Activated CD8-positive, alpha-beta memory T cell treated with anti-CD3 and anti-CD28 coated beads for 48 hours (primary cell): ENCODE data around the gene CHN2.

ENCODE experiments used
- DNase-seq, 3 experiments: peaks; one replicate each; pipeline ENCODE4 v3.0.0-alpha.2; 2020; ENCODE audit warnings: low read depth in 2 of 3, low spot score in 2 of 3

CHN2 gene

GRCh38 chr7:29424984-29425309, 230.4 kb downstream of the CHN2 start:
- DNase-seq = no peak

DNA sequence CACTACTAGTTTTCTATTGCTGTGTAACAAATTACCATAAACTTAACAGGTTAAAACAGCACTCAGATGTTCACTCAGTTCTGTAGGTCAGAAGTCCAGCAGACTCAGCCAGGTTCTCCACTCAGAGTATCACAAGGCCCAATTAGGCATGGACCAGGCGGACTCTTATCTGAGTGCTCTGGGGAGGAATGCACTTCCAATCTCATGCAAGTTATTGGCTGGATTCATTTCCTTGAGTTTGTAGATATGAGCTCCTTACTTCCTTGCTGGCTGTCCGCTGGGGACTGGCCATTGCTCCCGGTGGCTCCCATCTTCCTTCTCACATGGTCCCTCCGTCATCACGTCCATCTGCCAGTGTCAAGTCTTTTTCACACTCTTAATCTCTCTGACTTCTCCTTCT, 232.0 kb downstream of the CHN2 start:
- DNase-seq = no peak

DNA sequence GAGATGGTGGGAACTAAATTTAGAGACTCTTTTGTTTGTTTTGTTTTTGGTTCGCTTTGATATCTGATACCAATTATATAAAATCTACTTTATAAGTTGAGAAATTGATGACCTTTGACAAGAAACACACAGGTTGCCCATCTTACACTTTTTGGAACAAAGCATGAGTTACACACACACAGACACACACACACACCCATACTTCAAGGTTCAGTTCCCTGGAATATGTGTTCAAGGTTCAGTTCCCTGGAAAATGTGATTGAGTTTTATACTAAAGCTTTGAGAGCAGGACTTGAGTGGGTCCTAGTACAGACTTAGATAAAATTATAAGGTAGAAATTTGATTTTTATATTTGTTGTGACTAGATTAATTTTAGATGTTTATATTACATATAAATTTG, 234.8 kb downstream of the CHN2 start:
- no peak for DNase-seq

DNA sequence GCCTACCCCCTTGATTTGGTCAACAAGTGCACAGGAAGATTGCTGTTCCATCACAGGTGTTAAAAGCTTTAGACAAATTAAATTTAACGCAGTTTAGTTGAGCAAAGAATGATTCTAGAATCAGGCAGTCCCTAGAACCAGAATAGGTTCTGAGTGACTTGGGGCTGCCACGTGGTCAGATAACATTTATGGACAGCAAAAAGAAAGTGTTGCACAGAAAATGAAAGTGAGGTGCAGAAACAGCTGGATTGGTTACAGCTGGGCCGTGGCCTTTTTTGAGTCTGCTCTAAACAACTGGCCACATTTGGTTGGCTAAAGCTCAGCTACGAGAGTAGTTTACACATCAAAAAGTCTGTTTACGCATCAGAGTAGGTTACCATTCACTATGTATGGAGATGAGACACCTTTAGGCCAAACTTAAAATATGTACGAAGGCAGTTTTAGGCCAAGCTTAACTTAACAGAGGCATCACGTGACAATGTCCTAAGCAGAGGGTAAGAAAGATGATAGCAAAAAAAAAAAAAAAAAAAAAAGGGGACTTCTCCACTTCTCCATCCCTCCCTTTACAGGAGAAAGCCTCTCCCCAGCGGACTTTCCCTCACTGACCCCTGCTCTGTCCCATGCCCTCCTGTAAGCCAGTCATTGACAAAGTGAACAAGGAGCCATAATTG, 235.8 kb downstream of the CHN2 start:
- no peak for DNase-seq

GRCh38 chr7:29431686-29432085, 237.1 kb downstream of the CHN2 start:
- DNase-seq = no peak

DNA sequence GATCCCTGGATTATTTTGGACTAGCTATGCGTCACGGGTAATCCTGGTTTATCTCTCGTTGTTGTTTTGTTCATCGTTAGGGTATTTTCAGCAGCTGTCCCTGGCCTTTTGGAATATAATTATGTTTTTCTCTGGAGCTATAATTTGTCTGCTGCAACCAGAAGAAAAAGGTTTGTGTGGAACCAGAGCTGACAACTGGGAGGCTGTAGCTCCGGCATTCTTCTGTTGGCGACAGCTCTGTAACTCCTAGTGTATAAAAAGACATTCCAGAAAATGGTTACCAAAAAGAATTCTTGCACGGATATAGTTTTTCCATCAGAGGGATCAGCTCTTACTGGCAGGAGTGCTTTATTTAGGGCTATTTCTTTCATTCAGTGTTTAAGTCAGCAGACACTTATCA, 238.1 kb downstream of the CHN2 start:
- DNase-seq = no peak

DNA sequence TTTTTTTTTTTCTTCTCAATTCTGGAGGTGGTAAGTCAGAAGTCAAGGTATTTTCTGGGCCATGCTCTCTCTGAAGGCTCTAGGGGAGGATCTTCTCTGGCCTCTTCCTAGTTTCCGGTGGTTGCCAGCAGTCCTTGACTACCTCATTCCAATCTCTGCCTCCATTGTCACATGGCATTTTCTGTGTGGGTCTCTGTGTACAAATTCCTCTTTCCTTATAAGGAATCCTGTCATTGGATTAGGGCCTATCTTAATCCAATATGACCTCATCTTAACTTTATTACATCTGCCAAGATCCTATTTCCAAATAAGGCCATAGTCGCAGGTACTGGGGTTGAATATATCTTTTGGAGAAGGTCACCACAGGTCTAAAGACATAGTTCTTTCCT, 239.8 kb downstream of the CHN2 start:
- DNase-seq = no peak

DNA sequence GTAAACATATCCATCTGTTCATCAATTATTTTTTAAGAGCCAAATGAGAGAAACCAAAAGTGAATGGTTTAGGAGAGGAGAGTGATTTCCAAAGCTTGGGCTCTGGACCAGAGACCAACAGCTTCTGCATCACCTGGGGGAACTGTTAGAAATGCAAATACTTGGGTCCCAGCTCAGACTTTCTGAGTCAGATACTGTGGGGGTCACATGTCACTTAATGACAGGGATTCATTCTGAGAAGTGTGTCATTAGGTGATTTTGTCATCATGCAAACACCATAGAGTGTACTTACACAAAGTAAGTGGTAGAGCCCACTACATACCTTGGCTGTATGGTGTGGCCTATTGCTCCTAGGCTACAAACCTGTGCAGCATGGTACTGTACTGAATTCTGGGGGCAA, 240.6 kb downstream of the CHN2 start:
- no peak for DNase-seq

GRCh38 chr7:29435902-29436301, 241.3 kb downstream of the CHN2 start:
- no peak for DNase-seq

DNA sequence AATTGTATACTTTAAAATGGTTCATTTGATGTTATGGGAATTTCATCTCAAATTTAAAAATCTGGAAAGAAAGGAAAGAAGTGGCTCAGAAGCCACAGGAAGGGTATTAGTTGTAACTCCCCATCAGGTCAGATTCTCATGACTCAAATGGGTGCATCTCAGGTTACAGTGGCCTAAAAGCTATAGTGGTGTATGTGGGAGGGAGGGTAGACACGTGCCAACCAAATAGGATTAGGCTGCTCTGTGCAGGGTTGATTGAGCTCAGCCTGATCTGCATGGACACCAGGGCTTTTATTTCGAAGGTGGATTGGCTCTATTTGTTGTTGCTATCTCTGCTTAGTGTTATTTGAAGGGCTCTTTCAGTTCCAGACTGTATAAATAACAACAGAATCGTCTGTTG, 247.6 kb downstream of the CHN2 start:
- DNase-seq = no peak

DNA sequence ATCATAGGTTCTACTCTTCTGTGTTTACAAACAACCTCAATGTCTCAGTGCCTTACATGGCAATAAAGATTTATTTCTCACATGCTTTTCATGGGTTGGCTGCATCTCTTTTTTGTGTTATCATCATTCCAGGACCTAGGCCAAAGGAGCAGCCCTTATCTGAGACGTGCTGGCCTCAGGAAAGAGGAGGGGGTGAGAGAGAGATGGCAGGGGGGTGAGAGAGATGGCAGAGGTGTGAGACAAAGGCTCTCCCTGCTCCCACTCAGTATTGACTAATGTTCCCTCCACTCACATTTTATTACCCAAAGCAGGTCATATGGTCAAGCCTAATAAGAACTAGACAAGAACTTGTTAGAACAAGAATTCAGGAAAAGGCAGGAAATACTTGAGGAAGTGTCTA, 249.0 kb downstream of the CHN2 start:
- no peak for DNase-seq

- no peak for DNase-seq
These were observed 249.7 kb downstream of the CHN2 start for GRCh38 chr7:29444267-29444666.

DNA sequence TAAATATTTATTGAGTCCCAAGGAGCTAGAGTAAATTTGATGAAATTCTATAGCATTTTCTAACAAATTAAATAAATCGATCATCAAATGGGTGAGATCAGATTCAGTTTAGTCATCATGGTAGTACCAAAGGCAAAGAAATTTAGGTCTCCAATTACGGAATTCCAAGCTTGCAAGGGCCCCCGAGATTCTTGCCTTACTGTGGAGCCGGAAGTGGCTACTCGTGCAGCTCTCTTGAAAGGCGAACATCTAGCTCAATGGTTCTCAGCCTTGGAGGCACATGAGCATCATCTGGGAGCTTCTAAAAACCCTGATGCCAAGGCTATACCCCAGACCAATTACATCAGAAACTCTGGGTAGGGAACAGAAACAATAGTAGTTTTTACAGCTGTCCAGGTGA, 251.2 kb downstream of the CHN2 start:
- DNase-seq = no peak

DNA sequence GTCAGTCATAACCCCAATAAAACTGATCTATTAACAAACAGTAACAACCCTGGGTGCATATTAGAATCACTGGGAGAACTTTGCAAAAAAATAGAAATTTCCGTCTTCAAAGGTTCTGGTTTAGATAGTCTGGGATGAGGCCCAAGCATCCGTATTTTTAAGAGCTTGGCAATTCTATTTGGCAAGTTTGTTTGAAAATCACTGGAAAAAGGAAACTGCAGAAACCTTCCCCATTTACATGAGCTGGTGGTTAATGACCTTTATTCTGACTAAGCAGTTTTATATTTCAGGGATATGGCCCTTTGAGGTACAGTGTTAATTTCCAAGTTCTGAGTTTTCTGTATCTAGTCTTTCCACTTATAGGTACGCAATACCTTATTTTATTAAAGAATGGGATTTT, 253.3 kb downstream of the CHN2 start:
- DNase-seq = no peak

GRCh38 chr7:29449569-29450260, 255.1 kb downstream of the CHN2 start:
- no peak for DNase-seq

GRCh38 chr7:29453021-29453420, 258.4 kb downstream of the CHN2 start:
- no peak for DNase-seq

GRCh38 chr7:29454464-29454863, 259.9 kb downstream of the CHN2 start:
- no peak for DNase-seq

- no peak for DNase-seq
These were observed 260.4 kb downstream of the CHN2 start for GRCh38 chr7:29454899-29455451.

GRCh38 chr7:29457141-29457561, 262.6 kb downstream of the CHN2 start:
- DNase-seq = no peak

DNA sequence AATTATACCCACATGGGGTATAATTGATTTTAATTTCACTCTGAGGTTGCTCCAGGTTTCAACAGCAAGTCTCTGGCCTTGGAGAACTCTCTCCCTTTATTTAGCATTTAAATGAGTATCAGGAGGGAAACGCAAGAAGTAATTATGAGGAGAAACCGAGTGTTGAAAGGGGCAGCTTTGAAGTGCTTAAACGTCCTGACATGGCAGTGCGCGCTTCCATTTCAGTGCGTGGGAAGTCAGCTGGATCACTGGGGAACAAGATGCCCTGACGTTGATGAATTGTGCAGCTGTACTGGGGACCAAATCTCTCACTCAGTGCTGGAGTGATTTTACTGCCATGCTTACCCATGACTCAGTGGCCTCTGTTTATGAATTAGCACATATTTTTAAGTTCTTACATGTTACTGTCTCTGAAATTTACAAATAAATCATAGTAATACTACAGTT, 263.0 kb downstream of the CHN2 start:
- DNase-seq = no peak

DNA sequence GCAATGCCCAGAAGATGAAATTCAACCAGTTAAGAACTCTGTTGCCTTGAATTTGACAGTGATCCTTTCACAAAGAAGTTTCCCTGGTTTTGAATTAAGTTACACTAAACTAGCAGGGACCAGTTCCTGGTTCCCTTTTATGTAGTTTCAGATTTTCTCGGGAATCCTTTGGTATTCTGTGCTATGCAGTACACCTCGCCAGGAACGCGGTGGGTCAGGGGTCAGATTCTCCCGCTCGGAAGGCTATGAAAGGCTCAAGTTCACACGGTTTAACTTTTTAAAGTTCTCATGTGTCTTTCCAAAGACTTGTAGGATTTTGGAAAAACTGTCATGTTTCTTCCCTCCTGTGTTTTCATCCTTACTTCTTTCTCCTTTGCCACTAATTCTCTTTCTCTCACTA, 264.4 kb downstream of the CHN2 start:
- no peak for DNase-seq

GRCh38 chr7:29459589-29459988, 265.0 kb downstream of the CHN2 start:
- no peak for DNase-seq

DNA sequence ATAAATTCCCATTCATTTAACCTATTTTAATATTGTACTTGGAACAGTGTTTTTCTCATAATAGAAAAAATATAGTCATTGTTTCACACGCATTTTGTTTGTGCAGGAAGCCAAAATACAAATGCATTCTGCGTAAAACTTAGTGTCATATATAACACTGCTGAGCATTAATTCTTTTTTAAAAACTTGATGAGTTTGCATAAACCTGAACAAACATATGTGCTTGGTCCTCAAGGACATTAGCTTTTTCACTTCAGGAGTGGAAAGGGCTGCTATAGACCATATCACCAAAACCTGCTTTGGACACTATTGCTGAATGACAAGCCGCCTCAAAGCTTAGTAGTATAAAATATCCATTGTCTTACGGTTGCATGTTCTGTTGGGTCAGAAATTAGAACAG, 267.4 kb downstream of the CHN2 start:
- no peak for DNase-seq
